Breast epithelium (tissue), 4 donors: ENCODE measurements around the gene AIG1. TPM values are rescaled to one million over a fixed set of nuclear protein-coding genes. Genes with fewer than 3 reads are reported as not detected.

Experiments used
- DNase-seq, 2 donors: peaks; one replicate each; pipeline ENCODE4 v3.0.0-alpha.2; 2019; ENCODE audit warnings: low spot score in 2 of 2
- H3K27ac ChIP-seq, 2 donors: fragments of 200-600 bp; sonication (generic) in 1 of 2; one replicate each; pipeline ENCODE4 v1.5.1; 2016 to 2019; ENCODE audit warnings: mild to moderate bottlenecking in 1 of 2
- H3K27me3 ChIP-seq, 2 donors: fragments of 200-600 bp; sonication (generic) in 1 of 2; one replicate each; pipeline versions ENCODE4 v1.5.1 to v1.6.0; 2017 to 2019; ENCODE audit warnings: control low read depth in 1 of 2, mild to moderate bottlenecking in 1 of 2
- H3K36me3 ChIP-seq: fragments of 200-600 bp; one replicate; pipeline ENCODE4 v1.5.1; 2019
- H3K4me1 ChIP-seq, 2 donors: fragments of 200-600 bp; sonication (generic); one replicate each; pipeline ENCODE4 v1.5.1; 2016 to 2019; ENCODE audit warnings: control low read depth in 1 of 2
- H3K4me3 ChIP-seq, 3 donors: fragments of 200-600 bp; sonication (generic); 1 replicate in 2 of 3; 2 replicates in 1 of 3; pipeline ENCODE4 v1.5.1; 2016 to 2019; ENCODE audit warnings: mild to moderate bottlenecking in 3 of 3, moderate library complexity in 2 of 3
- H3K9me3 ChIP-seq, 2 donors: fragments of 200-600 bp; sonication (generic) in 1 of 2; one replicate each; pipeline ENCODE4 v1.5.1; 2016 to 2019; ENCODE audit warnings: control low read depth in 1 of 2
- POLR2A ChIP-seq: fragments of 450-650 bp; IDR thresholded peaks from one replicate; pipeline ENCODE4 v1.6.1; 2016; ENCODE audit warnings: antibody characterized with exemption, mild to moderate bottlenecking, moderate library complexity
- POLR2AphosphoS5 ChIP-seq, 3 donors: sonication (generic); formaldehyde crosslinking; IDR thresholded peaks; one replicate each; pipeline ENCODE4 v1.6.1; 2017; ENCODE audit warnings: antibody characterized with exemption in 3 of 3
- intact Hi-C: fragments of 100-400 bp; cut with DNase I; formaldehyde crosslinking; loops from one replicate; pipeline ENCODE4 v1.15.1; 2023; ENCODE audit warnings: low total_unique reads
- total RNA-seq, 3 donors: library from RNA; depleted of rRNA; stranded (reverse); fragments of >200 nt; gene quantifications; one replicate each; pipeline ENCODE4 v1.1.0, GENCODE V29; 2016
- TF ChIP-seq, protein P1 (sequence below), 3 donors: fragments of 450-650 bp; IDR thresholded peaks; one replicate each; pipeline ENCODE4 v1.5.1; 2016 to 2017; ENCODE audit warnings: antibody characterized with exemption in 3 of 3, mild to moderate bottlenecking in 3 of 3, moderate library complexity in 3 of 3

The AIG1 gene
- total RNA-seq, 3 donors from 2014 or later, result 43.0 to 53.6 (median 44.2) TPM

DNA sequence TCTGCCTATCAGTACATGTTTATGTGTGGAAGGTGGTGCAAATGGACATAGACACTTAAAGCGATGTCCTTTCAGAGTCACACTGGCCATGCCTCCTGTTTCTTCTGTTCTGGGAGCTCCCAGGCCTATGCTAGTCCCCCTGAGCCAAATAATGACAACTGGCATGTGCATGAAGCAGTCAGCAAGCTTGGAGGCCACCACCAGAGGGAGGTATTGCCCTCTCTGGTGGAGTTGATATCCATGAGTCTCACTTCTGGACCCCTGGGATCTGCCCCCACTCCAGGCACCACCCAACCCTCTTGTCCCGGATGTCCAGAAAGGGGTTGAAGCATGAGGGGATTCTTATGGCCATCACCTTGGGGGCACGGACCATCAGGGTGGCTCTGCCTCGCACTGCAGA lies 172.2 kb downstream of the AIG1 start:
- no peak overlapping the region for H3K27ac ChIP-seq
- no peaks in the 10 kb centered on the region for H3K27me3 ChIP-seq
- intact Hi-C loops, result no loop called here
- H3K9me3 ChIP-seq, result no peaks in the 10 kb centered on the region
- no peak for DNase-seq
- H3K36me3 ChIP-seq, result no peaks in the 10 kb centered on the region
- no peaks in the 10 kb centered on the region for H3K4me1 ChIP-seq
- TF ChIP-seq POLR2AphosphoS5 (IDR thresholded peaks at IDR 0.05) (no peak), POLR2A (no peak)
- TF ChIP-seq, protein P1, sequence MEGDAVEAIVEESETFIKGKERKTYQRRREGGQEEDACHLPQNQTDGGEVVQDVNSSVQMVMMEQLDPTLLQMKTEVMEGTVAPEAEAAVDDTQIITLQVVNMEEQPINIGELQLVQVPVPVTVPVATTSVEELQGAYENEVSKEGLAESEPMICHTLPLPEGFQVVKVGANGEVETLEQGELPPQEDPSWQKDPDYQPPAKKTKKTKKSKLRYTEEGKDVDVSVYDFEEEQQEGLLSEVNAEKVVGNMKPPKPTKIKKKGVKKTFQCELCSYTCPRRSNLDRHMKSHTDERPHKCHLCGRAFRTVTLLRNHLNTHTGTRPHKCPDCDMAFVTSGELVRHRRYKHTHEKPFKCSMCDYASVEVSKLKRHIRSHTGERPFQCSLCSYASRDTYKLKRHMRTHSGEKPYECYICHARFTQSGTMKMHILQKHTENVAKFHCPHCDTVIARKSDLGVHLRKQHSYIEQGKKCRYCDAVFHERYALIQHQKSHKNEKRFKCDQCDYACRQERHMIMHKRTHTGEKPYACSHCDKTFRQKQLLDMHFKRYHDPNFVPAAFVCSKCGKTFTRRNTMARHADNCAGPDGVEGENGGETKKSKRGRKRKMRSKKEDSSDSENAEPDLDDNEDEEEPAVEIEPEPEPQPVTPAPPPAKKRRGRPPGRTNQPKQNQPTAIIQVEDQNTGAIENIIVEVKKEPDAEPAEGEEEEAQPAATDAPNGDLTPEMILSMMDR (IDR thresholded peaks at IDR 0.05), result no peak
- no peak overlapping the region for H3K4me3 ChIP-seq

DNA sequence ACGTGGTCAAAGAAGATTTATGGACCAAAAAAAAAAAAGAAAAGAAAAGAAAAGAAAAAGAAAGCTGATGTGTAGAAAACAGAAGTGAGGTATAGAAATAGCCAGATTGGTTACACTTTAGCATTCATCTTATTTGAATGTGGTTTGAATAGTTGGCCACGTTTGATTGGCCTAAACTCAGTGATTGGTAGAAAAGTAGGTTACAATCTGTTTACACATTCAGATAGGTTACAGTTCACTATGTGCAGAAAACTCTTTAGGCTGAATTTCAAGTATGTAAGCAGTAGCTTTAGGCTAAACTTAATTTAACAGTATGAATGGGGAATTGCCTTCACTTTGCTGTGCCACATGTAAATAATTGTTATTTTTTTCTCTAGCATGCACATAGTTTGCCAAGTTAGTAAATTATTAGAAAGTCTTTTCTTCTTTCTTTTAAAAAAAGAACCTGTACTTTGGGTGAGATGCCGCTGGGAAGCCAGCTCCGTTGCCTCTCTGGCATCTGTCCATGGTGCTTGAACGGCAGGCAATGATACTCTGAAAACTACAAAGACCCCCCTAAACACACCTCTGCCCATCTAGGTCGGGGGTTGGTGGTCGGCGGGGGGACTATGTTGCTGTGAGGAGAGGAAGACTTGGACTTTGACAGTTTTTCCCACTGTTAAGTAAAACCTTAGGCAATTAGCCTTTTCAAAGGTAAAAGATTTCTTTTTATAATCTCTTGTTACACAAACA lies 173.0 kb downstream of the AIG1 start:
- Histone ChIP-seq H3K27me3 (no peaks in the 10 kb centered on the region), H3K4me1 (no peaks in the 10 kb centered on the region), H3K36me3 (no peaks in the 10 kb centered on the region), H3K9me3 (no peaks in the 10 kb centered on the region), H3K4me3 (no peak overlapping the region), H3K27ac (no peak overlapping the region)
- DNase-seq, result no peak
- no peak for TF ChIP-seq POLR2A
- TF ChIP-seq POLR2AphosphoS5 (IDR thresholded peaks at IDR 0.05), result no peak
- TF ChIP-seq, protein P1 (IDR thresholded peaks at IDR 0.05), result no peak
- intact Hi-C loops, result no loop called here

DNA sequence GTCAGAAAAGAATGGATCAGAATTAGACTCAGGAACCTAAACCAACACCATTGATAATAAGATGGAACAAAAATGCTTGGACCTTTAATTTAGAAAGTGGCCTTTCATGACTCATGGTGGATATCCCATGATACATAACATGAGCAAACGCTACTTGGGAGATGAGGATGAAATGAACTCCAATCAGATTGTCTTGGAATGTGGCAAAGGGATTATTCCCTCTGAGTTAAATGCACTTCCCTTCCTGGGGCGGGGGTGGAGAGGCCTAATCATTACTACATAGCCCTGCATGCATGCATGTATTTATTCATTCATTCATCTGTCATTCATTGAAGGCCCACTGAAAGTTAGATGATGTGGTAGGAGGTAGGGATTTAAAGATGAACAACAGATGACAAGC lies 174.0 kb downstream of the AIG1 start:
- H3K9me3 ChIP-seq, result no peaks in the 10 kb centered on the region
- H3K4me3 ChIP-seq, result no peak overlapping the region
- TF ChIP-seq, protein P1 (IDR thresholded peaks at IDR 0.05), result no peak
- TF ChIP-seq POLR2AphosphoS5 (IDR thresholded peaks at IDR 0.05), result no peak
- no peak for TF ChIP-seq POLR2A
- no peaks in the 10 kb centered on the region for H3K36me3 ChIP-seq
- H3K27me3 ChIP-seq, result no peaks in the 10 kb centered on the region
- no peaks in the 10 kb centered on the region for H3K4me1 ChIP-seq
- DNase-seq, result no peak
- H3K27ac ChIP-seq, result no peak overlapping the region
- intact Hi-C loops, result no loop called here

DNA sequence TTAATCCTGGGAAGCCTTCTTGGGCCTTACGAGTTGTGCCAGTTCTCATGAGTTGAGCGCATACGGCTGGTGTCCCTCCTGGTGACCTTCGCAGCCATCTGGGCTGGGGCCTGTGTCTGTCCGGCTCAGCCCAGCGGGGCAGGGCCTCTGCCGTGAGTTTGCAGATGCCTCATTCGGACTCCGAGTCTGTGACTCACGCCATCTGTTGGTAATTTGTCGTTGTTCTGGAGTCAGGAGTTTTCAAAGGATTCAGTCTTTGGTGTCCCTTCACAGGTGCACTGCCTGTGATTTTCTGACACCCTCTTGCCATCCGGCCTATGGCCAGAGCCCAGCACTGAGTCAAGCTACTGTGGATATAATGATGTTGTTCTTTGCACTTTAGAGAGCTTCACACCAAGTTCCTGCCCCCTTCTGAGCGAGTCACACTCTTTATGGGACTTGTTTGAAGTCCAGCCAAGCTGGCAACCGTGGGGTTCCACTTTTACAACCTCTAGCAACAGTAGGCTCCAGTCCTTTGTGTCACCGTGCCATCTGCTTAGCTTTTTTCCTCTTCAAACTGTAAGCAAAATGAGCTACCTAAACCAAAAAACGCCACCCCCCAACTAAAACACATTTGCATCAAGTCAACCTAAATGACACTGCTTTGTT lies 175.6 kb downstream of the AIG1 start:
- TF ChIP-seq POLR2AphosphoS5 (IDR thresholded peaks at IDR 0.05), result no peak
- TF ChIP-seq, protein P1 (IDR thresholded peaks at IDR 0.05), result no peak
- intact Hi-C loops, result loop anchor here (2.0 kb wide), 1 partner anchor 23 kb away; no protein-coding TSS in a partner anchor
- H3K4me1 ChIP-seq, result no peaks in the 10 kb centered on the region

DNA sequence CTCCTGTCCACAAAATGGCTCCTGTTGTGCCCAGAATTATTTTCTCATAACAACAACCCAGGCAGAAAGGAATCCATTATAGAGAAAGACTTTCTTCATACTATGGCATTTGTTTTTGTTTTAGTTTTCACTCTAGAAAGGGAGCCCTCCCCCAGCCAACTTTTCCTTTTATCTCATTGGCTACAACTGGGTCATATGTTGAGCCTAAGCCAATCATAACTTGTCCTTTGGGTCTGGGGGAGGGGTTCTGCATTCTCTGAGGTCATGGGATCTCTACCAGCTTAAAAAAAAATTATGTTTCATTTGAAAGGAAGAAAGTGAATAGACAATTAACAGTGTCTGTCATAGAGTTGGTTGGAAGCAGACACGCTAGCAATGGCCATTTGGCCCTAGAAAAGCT lies 177.6 kb downstream of the AIG1 start:
- Histone ChIP-seq H3K36me3 (no peaks in the 10 kb centered on the region), H3K4me1 (no peaks in the 10 kb centered on the region), H3K27me3 (no peaks in the 10 kb centered on the region), H3K9me3 (no peaks in the 10 kb centered on the region), H3K4me3 (no peak overlapping the region), H3K27ac (no peak overlapping the region)
- DNase-seq, result no peak
- TF ChIP-seq POLR2AphosphoS5 (IDR thresholded peaks at IDR 0.05) (no peak), POLR2A (no peak)
- TF ChIP-seq, protein P1 (IDR thresholded peaks at IDR 0.05), result no peak
- intact Hi-C loops, result no loop called here

More for the DNA sequence above, 175.6 kb downstream of the AIG1 start:
- Histone ChIP-seq H3K27me3 (no peaks in the 10 kb centered on the region), H3K4me3 (no peak overlapping the region), H3K36me3 (no peaks in the 10 kb centered on the region), H3K27ac (no peak overlapping the region), H3K9me3 (no peaks in the 10 kb centered on the region)
- no peak for DNase-seq
